ENCODE results near the gene SIGLEC1. TPM values are rescaled to one million over a fixed set of nuclear protein-coding genes. Genes with fewer than 3 reads are reported as not detected.

SIGLEC1 gene
- total RNA-seq, 1 donor from 2014 or later: not detected

DNA sequence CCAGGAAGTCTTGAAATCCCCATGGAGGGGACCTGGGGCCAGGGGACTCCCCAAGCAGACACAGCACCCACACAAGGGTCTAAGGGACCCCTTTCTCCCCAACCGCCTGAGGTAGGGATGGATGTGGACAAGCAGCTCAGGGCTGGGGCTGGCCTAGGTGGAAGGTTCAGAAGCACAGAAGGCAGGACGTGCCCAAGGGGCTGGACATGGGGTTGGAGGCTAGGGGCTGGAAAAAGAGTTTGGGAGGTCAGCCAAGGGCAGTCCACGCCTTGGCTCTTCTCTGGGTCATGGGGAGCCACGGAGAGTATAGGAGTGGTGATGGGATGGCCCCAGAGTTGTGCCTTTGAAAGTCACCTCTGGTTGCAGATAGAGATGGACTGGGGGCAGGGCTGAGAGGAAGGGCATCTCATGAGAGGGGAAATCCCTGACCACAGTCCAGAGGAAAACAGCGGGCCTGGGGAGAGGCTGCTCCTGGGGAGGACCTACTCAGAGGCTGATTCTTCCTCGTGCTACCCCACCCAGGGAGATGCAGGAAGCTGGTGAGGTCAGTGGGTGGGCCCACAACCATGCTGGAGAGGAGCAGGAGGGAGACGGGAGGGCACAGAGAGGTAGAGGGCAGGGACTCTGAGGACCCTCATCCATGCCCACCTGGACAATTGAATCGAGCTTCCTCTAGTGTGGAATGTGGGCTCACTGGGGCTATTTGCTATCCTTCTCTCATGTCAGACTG, 17.6 kb upstream of the SIGLEC1 start:
- H3K4me1 Mint-ChIP-seq (ENCODE audit: unreplicated experiment): peaks cover 24% of the 10 kb centered on the region
- DNase-seq (ENCODE audit: extremely low spot score, unreplicated experiment): no peak
- TF ChIP-seq, protein P1, sequence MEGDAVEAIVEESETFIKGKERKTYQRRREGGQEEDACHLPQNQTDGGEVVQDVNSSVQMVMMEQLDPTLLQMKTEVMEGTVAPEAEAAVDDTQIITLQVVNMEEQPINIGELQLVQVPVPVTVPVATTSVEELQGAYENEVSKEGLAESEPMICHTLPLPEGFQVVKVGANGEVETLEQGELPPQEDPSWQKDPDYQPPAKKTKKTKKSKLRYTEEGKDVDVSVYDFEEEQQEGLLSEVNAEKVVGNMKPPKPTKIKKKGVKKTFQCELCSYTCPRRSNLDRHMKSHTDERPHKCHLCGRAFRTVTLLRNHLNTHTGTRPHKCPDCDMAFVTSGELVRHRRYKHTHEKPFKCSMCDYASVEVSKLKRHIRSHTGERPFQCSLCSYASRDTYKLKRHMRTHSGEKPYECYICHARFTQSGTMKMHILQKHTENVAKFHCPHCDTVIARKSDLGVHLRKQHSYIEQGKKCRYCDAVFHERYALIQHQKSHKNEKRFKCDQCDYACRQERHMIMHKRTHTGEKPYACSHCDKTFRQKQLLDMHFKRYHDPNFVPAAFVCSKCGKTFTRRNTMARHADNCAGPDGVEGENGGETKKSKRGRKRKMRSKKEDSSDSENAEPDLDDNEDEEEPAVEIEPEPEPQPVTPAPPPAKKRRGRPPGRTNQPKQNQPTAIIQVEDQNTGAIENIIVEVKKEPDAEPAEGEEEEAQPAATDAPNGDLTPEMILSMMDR (conservative IDR thresholded peaks at IDR 0.05): no peak
- H3K4me3 Mint-ChIP-seq: no peak overlapping the region
- H3K27ac Mint-ChIP-seq: no peak overlapping the region
- no peaks in the 10 kb centered on the region for H3K36me3 Mint-ChIP-seq
- H3K27me3 Mint-ChIP-seq: peaks cover 42% of the 10 kb centered on the region
- H3K9me3 Mint-ChIP-seq: no peaks in the 10 kb centered on the region

DNA sequence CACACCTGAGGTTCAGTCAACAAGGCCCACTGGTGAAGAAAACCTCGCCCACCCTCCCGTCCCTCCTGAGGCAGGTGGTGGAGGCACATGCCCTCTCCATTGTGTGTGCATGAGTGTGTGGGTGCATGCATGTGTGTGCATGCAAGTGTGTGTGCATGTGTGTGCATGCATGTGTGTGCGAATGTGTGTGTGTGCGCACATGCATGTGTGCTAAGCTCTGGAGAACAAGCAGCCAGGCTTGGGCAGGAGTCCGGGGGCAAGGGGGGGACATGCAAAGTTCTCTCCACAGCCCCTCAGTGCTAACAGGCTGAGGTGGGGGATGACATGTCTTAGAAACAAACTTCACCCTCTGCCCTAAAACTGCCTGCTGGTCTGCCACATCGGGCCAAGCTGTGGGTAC, 17.0 kb upstream of the SIGLEC1 start:
- no peaks in the 10 kb centered on the region for H3K36me3 Mint-ChIP-seq
- DNase-seq (ENCODE audit: extremely low spot score, unreplicated experiment): no peak
- TF ChIP-seq, protein P1 (conservative IDR thresholded peaks at IDR 0.05): no peak
- H3K9me3 Mint-ChIP-seq: no peaks in the 10 kb centered on the region
- H3K4me3 Mint-ChIP-seq: no peak overlapping the region
- peaks cover 23% of the 10 kb centered on the region for H3K4me1 Mint-ChIP-seq (ENCODE audit: unreplicated experiment)
- peaks cover 40% of the 10 kb centered on the region for H3K27me3 Mint-ChIP-seq
- no peak overlapping the region for H3K27ac Mint-ChIP-seq

DNA sequence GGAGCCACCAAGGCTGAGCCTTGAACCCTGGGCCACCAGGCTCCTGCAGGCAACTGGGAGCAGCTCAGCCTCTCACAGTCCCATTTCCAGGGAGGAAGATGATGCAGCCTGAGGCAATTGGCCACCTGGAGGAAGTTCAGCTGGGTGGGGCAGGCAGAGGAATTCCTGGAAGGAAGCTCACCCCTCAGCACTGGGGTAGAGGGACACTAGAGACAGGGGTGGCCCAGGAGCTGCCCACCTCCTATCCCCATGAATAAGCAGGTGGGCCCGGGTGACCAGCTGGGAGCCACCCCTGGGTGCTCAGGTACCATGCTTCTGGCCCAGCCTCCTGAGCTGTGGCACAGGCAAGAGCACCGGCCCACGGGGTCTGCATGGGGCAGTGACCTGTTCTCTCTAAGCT, 16.5 kb upstream of the SIGLEC1 start:
- Mint-ChIP-seq H3K4me3 (no peak overlapping the region), H3K27ac (no peak overlapping the region), H3K9me3 (no peaks in the 10 kb centered on the region), H3K4me1 (ENCODE audit: unreplicated experiment) (peaks cover 23% of the 10 kb centered on the region), H3K36me3 (no peaks in the 10 kb centered on the region), H3K27me3 (peaks cover 40% of the 10 kb centered on the region)
- TF ChIP-seq, protein P1 (conservative IDR thresholded peaks at IDR 0.05): no peak
- DNase-seq (ENCODE audit: extremely low spot score, unreplicated experiment): no peak

DNA sequence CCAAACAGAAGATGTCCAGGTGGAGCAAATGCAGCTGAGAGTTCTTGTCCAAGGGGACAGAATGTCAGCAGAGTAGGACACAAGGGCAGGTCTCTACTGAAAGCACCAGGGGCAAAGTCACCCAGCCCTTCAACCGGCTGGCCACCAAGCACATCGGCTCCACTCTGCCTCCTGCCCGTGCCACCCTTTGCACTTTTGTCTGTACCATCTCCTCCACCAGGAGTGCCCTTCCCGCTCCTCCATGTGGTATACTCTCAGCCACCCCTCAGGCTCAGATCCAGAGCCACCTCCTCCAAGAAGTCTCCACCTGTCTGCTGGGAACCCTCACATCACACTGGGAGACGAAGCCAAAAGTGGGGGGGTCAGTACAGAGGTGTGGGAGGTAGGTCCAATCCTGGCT, 16.0 kb upstream of the SIGLEC1 start:
- no peaks in the 10 kb centered on the region for H3K36me3 Mint-ChIP-seq
- no peak overlapping the region for H3K4me3 Mint-ChIP-seq
- H3K4me1 Mint-ChIP-seq (ENCODE audit: unreplicated experiment): peaks cover 23% of the 10 kb centered on the region
- peaks cover 40% of the 10 kb centered on the region for H3K27me3 Mint-ChIP-seq
- H3K9me3 Mint-ChIP-seq: no peaks in the 10 kb centered on the region
- H3K27ac Mint-ChIP-seq: no peak overlapping the region
- no peak for DNase-seq (ENCODE audit: extremely low spot score, unreplicated experiment)
- TF ChIP-seq, protein P1 (conservative IDR thresholded peaks at IDR 0.05): no peak

DNA sequence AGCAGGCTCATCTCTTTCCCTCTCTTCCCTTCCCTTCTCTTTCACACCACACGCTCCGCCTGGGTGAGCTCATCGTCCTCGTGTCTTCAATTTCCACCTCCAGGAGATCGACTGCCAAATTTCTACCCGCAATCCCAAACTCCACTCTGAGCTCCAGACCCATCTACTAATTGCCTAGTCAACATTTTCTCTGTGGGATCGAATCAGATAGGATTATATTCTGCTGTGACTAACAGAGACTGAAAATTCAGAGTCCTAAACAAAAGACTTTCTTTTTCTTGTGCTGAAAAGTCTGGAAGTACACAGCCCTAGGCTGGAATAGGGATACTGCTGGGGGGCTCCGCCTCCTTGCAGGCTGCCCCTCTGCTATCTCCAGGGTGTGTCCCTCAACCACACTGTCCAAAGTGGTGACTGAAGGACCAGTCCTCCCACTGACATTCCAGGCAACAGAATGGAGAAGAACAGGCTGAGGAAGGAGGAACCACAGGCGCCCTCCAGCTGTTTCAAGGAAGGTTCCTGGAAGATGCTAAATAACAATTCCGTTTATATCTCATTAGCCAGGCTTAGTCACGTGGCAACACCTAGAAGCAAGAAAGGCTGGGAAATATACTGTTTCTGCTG, 15.1 kb upstream of the SIGLEC1 start:
- Mint-ChIP-seq H3K9me3 (no peaks in the 10 kb centered on the region), H3K27ac (no peak overlapping the region), H3K36me3 (no peaks in the 10 kb centered on the region), H3K4me3 (peak overlapping the region; percentile 17), H3K27me3 (peaks cover 35% of the 10 kb centered on the region), H3K4me1 (ENCODE audit: unreplicated experiment) (peaks cover 18% of the 10 kb centered on the region)
- TF ChIP-seq, protein P1 (conservative IDR thresholded peaks at IDR 0.05): no peak
- no peak for DNase-seq (ENCODE audit: extremely low spot score, unreplicated experiment)

Data from type B pancreatic cell (in vitro differentiated cells).